T47D (cell line): ENCODE data around the gene COL18A1.

Experiments
- DNase-seq, 2 experiments: peaks; one replicate each; pipeline versions ENCODE4 v3.0.0 to v3.0.0-alpha.2; 2011 to 2012; ENCODE audit warnings: low read depth in 1 of 2, low spot score in 1 of 2
- JUND ChIP-seq: IDR thresholded peaks from 2 replicates; pipeline ENCODE4 v1.6.1; 2012; ENCODE audit warnings: low read depth
- in situ Hi-C: cut with HindIII; loops from 2 replicates; pipeline ENCODE4 v1.10.0; 2016; ENCODE audit warnings: low sequenced_read_pairs, low pct_unique_long_range_greater_than_20kb

The COL18A1 gene

GRCh38 chr21:45410151-45410864 is 5.3 kb downstream of the COL18A1 start:
- in situ Hi-C loops = no loop called here
- DNase-seq = no peak
- no peak for TF ChIP-seq JUND

DNA sequence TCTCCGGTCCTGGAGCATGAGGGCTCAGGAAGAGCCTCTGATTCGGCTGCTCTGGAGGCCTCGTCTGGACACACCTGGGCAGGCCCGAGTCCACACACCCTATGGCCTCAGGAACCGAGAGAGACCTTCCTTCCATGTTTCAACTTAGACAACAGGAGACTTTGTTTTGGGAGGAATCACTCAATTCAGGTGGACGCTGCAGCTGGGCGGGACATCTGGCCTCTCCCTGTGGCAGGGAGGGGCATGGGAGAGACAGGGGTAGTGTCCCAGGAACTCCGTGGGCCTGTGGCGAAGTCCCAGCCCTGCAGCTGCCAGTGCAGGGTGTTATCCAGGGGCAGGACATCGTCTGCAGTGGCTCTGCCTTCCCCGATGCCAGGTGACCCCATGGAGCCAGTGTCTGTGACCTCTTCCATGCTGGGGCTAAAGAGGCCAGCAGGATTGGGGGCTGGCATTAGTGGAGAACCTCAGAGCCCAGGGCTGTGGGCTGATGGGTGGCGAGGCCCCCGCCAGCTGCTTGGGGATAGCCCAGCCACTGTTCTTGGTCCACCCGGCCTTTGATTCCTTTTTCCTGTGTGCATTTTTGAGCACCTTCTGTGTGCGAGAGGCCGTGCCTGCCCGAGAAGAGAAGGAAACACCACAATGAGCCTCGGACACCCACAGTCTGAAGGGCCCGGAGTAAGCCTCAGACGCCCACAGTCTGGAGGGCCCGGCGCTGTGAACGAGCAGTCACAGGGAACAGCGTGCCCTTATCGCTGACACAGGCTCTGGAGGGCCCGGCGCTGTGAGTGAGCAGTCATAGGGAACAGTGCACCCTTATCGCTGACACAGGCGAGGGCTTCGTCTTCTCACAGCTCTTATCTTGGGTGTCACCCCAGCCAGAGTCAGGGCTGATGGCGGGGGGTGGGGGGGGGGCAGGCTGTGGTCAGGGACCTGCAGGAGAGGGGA is 6.2 kb downstream of the COL18A1 start:
- TF ChIP-seq JUND = no peak
- in situ Hi-C loops = no loop called here
- DNase-seq = no peak

DNA sequence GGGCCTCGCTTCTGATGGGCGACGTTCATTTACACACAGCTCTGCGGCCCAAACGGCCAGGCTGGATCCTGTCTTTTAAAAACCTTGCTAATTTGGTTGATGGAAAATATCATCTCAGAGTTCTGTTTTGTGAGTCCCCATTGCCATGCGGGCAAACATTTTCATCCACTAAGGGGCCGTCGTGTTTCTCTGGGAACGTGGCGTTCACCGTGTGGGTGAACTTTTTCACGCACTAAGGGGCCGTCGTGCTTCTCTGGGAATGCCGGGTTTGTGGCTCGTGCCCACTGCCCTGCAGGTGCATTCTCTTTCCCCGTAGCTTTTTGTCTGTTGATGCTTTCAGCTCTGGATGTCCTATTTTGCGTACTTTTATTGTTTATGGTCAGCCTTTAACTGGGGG is 6.8 kb downstream of the COL18A1 start:
- no peak for DNase-seq
- in situ Hi-C loops = no loop called here
- TF ChIP-seq JUND = no peak

DNA sequence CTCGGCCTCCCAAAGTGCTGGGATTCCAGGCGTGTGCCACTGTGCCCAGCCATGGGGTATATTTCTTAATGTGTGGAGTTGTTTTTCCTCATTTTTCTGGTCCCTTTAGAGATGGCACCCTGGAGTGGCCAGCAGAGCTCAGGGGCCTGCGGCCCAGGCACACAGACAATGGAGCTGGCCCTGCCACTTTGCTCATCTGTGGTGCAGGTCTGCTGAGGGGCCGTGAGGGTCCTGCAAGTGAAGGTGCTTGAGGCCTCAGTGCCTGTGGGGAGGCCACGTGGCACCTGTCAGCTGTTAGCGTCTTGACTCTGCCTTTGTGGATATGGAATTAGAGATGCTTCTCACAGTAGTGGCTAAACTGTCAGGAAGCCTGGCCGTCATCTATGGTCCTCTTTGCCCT is 7.5 kb downstream of the COL18A1 start:
- no peak for TF ChIP-seq JUND
- in situ Hi-C loops = no loop called here
- no peak for DNase-seq

DNA sequence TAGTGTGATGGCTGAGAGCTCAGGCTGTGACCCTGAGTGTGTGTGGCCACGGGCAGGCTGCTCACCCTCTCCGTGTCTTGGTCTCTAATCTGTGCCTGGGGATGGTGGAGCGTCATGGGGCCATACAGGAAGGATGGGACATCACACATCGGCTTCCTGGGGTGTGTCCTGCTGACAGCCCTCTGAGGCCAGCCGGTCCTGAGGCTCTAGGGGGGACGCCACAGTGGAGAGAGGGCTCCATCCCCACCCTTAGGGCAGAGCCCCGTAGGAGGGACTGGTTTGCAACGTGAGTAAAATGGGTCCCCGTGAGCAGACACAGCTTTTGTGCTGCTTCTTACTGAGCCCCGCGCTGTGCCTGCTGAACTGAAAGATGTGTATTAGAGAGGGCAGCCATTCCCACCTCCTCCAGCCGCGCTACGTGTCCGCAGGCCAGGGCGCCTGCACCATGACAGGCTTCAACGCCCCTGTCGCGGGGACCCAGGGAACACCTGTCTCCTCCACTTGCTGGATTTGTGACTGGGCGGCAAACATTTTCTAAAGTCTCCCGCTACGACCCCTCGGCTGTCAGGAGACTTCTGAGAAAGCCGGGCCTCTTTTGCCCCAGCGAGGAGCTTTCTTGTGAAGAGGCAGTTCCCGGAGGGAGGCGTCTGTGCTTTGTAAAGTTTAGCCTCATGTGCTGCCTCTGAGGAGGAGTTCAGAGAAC is 8.1 kb downstream of the COL18A1 start:
- in situ Hi-C loops = no loop called here
- TF ChIP-seq JUND = no peak
- DNase-seq = no peak

DNA sequence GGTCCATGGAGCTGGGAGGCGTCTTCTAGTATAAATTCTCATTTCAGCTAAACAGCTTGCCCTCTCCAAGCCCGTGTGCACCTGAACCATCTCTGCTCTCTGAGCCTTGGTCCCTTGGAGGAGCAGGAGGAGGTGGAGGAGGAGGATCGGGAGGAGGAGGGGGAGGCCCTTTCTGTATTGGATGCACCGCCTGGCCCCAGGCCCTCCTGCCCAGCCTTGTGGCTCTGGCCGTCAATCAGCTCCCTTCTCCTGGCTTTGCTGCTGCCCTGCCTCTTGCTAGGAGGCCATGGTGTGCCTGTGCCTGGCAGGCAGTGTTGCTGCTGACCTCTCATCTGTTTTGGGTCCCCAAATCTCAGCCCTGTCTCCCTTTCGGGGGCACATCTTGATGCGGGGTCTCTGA is 9.0 kb downstream of the COL18A1 start:
- no peak for DNase-seq
- in situ Hi-C loops = no loop called here

DNA sequence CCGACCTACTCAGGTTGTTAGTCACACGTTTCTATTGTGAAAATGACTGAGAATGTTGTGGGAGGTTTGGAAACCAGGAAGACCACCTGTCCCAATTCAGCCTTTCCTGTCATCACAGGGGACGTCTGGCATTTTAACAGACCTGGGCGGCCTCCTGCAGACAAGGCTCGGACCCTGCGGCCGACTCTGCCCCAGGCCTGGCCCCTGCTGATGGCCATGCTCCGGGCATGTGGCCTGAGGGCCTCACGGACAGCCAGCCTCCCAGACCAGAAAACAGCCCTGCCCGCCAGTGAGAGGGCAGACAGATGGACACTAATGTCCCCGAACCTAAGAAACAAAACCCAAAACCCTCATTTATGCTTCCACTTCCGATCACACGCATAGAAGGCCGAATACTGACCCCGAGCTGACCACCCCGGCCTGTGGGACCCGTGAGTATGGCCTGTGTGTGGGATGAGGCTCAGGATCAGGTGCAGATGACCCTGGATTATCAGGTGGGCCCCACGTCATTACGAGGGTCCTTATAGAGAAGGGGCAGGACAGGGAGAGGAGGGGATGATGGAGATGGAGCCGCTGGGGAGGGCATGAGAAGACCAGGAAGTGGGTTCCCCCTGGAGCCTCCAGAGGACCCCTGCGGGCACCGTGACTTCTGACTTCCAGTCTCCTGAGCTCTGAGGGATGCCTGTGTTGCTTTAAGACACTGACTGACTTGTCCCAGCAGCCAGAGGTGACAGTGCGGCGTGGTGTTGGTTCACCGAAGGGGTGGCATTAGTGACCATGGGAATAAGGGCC is 9.6 kb downstream of the COL18A1 start:
- DNase-seq = no peak
- TF ChIP-seq JUND = no peak
- in situ Hi-C loops = no loop called here

More for the DNA sequence above, 9.0 kb downstream of the COL18A1 start:
- TF ChIP-seq JUND = no peak

DNA sequence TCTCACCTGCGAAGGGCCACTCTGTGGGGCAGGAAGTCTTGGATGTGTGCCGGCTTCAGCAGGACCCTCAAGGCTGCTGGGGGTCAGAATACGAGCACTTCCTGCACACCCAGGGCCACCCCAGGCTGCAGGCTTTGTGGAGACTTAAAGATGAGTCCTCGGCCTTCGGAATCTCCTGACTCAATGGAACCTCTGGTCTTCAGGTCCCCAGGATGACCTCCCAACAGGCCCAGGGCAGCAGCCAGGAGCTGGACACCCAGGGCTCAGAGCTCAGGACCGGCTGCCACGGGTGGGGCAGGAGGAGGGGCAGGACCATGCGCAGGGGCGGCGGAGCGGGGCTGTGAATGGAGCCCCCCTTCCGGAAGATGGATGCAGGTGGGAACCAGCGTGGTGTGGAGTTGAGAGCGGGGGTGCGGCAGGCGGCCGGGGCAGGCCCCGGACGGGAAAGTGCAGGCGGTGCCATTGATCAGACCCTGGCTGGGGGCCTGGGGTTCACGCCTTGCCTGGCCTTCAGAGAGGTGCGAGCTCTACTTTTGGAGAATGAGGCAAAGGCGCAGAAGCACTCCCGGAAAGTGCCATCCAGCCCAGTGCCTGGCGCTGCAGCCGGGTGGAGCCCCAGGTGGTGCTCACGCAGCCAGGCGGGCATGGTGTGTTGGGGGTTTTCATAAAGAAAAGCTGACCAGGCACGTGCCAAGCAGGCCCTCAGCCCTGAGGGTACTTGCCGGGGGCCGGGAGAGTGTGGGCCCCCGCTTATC is 10.4 kb downstream of the COL18A1 start:
- DNase-seq = no peak
- TF ChIP-seq JUND = no peak
- in situ Hi-C loops = no loop called here

- TF ChIP-seq JUND = no peak
- DNase-seq = no peak
- in situ Hi-C loops = no loop called here
Observed at GRCh38 chr21:45415943-45416611, 11.1 kb downstream of the COL18A1 start.

GRCh38 chr21:45416620-45417019 is 11.7 kb downstream of the COL18A1 start:
- in situ Hi-C loops = no loop called here
- no peak for DNase-seq
- no peak for TF ChIP-seq JUND
